ENCODE results near the gene ANKS3.

- TF ChIP-seq POLR2A (IDR thresholded peaks at IDR 0.05) = no peak
- no peak for TF ChIP-seq CTCF (IDR thresholded peaks at IDR 0.05)
Measured at GRCh38 chr16:4700997-4701743, 32.9 kb downstream of the ANKS3 start.

Measured in right lobe of liver (tissue), 4 donors.